ENCODE results near the gene PAK4.

The PAK4 gene

DNA sequence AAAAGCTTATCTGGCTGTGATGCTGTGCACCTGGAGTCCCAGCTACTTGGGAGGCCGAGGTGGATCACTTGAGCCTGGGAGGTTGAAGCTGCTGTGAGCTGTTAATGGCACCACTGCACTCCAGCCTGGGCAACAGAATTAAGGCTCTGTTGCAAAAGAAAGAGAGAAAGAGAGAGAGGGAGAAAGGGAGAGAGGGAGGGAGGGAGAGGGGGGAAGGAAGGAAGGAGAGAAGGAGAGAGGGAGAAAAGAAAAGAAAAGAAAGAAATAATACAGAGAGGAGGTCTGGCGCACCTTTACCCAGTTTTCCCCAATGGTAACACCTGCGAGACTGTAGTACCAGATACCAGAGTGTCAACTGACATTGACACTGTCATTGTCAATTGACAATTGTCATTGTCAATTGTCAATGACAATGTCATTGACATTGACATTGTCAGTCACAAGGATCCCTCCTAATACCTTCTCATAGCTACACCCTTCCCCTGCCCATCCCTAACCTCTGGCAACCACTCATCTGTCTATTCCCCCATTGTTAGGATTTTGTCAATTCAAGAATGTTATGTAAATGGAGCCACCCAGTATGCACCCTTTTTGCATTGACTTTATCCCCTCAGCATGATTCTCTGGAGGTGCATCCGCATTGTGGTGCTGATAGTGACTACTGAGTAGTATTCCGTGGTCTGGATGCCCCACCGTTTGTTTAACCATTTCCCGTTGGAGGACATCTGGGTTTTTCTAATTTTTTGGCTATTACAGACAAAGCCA is 21.3 kb downstream of the PAK4 start:
- DNase-seq (ENCODE audit: low read depth in 2 of 2), result no peak

DNA sequence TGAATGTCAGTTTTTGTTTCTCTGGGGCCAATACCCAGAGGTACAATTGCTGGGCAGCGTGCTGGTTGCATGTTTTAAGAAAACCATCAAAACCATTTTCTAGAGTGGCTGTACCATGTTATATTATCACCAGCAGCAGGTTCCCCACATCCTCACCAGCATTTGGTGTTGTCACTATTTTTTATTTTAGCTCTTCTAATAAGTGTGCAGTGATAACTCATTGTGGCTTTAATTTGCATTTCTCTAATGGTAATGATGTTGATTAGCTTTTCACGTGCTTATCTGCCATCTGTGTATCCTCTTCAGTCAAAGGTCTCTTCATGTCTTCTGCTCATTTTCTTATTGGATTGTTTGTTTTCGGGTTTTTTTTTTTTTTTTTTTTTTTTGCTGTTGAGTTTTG is 21.9 kb downstream of the PAK4 start:
- no peak for DNase-seq (ENCODE audit: low read depth in 2 of 2)

DNA sequence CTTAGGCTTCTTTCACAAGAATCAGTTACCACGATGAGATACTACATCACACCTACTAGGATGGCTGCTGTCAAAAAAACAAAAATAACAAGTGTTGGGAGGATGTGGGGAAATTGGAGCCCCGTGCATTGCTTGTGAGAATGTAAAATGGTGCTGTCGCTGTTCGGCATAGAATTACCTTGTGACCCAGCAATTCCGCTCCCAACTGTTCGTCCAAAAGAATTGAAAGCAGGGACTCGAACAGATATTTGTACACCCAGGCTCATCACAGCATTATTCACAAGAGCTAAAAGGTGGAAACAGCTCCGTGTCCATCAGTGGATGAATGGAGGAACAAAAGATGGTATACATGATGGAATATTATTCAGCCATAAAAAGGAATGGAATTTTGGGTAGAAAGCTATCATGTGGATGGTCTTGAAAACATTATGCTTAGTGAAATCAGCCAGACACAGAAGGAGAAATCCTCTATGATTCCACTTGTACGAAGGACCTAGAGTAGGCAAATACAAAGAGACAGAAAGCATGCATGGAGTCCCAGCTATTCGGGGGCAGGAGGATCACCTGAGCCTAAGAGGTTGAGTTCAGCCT is 23.4 kb downstream of the PAK4 start:
- DNase-seq (ENCODE audit: low read depth in 2 of 2), result no peak

DNA sequence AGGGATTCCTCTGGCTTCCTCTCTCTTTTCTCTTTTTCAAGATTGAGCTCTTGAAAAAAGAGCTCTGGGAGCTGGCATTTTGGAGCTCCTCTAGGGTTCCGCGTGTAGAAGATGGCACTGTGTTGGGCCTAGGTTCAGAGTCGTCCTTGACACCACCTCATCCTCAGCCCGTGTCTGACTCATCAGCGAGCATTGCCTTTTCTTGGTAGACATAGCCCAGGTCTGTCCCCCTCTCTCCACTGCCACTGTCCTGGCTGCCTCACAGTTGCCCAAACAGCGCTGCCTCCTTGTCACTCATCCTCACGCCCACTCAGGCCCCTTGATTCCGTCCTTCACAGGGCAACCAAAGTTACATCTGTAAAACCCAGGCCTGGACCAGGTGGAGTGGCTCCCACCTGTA is 24.6 kb downstream of the PAK4 start:
- DNase-seq (ENCODE audit: low read depth in 2 of 2), result no peak

DNA sequence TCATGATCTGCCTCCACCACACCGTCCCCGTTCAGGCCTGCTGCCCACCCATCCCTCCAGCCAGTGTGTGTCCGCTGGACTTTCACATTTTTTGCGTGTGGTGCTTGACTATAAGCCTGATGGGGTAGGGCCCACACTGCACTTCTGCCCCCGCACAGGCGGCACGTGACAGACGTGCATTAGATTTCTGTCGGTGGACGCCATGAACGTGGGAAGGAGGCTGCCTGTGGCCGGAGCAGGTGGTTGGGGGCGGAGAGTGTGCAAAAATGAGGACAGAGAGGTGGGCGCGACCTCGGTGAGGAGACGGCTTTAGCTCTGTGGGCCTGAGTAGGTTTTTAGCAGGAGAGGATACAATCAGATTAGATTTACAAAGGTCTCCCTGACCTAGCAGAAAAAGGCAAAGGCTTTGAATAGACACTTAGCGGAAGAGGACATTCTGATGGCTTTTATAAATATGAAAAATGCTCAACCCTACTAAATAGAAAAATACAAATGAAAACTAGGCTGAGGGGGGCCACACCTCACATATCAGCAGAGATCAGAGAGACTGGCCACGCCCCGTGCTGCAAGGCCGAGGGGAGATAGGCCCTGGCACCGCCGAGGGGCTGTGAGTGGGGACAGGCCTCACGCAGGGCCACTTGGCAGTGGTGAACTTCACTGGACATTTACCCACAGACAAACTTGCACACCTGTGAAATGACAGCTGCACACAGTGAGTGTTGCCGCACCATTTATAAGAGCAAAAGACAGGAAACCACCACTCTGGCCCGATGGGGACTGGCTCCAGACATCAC is 25.4 kb downstream of the PAK4 start:
- no peak for DNase-seq (ENCODE audit: low read depth in 2 of 2)

DNA sequence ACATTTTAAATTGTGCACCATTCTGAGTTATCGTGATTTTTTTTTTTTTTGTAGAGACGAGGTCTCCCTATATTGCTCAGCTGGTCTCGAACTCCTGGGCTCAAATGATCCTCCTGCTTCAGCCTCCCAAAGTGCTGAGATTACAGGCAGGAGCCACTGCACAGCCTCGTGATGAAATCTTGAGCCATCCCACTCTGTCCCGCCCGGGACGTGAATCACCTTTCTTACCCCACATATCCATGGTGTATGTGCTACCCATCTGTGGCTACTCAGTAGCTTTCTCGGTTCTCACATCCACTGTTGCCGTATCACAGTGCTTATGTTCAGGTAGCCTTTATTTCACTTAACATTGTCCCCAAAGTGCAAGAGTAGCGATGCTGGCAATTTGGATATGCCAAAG is 26.5 kb downstream of the PAK4 start:
- no peak for DNase-seq (ENCODE audit: low read depth in 2 of 2)

DNA sequence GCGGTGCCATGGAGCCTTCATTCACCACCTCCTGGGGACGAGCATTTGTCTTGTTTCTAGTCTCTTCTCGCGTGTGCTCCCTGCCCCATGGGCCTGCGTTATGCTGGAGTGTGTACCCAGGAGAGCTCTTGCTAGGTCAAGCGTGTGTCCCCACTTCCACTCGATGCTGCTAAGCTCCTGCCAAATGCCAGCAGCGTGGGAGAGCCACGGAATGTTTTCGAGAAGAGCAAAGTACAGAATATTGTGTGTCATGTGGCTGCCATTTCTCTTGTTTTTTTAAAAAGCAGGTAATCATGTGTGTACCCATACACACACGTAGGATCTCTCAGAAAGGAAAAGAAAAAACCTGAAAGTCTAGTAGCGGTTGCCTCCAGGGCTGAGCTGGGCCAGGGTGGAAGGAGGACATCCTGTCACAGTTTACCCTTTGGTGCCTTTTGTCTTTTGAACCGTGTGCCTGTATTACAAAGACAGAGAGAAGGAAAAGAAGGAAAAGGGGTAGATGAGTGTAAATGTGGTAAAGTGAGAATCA is 28.6 kb downstream of the PAK4 start:
- DNase-seq (ENCODE audit: low read depth in 2 of 2), result no peak

DNA sequence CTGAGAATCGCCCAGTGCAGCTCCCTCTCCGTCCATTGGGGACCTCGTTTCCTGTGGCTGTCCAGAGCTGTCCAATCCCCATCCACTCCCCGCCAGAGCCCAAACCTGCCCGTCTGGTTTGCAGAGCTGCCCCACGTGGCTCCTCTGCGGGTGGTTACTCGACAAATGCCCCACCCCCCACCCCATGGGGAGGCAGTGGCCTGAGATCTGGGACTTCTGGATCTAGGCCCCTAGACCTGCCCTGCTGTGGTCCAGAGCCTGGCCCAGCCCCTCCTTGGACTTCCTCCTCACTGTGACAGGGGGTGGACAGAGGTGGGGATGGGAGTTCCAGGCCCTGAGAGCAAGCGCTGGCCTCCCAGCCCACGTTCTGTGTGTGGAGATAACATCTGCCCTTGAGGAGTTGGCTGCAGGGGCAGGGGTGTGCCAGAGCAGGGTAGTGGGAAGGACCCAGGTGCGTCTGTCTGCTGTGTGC is 29.1 kb downstream of the PAK4 start:
- no peak for DNase-seq (ENCODE audit: low read depth in 2 of 2)

DNA sequence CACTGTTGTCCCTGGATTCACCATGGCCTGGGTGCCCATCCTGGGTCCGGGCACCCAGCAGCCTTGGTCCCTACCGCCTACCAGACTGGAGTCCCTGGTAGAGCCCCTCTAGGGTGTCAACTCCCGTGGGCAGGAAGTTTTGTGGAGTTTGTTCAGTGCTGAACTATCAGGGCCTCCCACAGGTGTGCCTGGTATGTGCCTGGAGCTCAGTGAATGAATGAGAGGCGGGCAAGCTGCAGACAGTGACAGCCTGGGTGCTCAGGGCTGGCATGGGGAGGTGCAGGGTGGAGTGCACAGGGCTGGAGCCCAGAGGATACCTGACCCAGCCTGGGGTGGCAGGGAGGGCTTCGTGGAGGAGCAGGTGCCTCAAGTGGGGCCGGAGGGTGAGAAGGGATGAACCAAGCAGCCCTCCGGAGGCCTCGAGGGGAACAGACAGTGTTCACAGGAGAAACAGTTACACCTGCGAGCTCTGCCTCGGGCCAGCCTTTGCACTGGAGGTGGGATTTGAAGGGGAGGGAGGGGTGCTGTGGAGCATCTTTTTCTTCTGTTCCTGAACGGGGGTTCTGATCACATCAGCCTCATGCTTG is 29.6 kb downstream of the PAK4 start:
- DNase-seq (ENCODE audit: low read depth in 2 of 2), result no peak

DNA sequence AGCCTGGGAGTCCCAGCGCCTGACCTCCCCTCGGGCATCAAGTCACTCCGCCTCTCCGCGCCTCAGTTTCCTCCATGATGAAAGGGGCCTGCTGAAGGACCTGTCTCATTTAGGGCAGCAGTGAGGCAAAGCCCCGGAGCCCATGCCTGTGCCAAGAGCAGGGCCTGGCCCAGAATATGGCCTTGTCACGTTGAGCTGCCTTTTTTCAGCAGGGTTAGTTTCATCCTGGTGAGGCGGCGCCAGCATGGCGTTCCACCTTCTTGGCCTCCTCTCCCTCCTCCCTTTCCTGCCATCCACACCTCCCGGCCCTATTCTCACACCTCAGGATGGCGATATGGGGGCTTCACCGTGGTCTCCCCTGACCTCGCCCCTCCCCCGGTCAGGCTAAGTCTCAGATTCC is 30.2 kb downstream of the PAK4 start:
- no peak for DNase-seq (ENCODE audit: low read depth in 2 of 2)

DNA sequence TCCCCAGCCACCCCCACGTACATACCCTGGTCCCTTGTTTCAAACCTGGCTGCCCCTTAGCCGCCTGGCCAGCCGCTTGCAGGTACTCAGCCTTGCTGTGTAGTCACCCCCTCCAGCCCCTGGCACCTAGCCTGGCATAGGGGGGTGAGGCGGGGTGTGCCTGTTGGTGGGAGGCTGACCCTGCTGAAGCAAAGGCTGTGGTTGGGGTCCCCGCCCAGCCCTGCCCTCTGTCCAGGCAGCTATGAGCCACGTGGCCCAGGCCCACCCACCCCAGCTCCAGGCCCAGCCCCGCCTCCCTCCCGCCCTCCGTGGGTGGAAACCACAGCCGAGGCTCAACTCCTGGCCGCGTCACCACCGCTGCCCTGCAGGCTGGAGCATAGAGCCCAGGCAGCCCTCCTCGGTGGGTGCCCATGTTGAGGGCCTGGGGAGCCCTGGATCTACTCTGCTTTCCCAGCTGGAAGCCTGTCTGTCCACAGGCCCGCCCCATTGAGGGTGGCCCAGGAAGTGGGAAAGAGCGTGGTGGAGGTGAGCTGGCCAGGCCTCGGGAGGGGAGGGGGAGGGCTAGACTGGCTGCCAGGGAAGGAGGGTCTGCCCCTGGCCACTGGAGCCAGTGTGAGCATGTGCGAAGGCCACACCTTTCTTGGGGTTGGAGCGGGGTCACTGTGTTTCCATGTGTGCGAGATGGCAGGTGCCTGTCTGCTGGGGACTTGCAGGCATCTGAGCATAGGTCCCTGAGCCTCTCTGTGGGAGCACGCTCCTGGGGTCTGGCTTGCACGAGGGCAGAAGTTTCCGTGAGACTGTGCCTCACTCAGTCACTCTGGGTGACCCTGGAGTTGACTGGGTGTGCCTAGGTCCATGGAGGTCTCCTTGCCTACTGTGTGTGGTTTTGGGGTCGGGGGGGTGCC is 31.0 kb downstream of the PAK4 start:
- no peak for DNase-seq (ENCODE audit: low read depth in 2 of 2)

DNA sequence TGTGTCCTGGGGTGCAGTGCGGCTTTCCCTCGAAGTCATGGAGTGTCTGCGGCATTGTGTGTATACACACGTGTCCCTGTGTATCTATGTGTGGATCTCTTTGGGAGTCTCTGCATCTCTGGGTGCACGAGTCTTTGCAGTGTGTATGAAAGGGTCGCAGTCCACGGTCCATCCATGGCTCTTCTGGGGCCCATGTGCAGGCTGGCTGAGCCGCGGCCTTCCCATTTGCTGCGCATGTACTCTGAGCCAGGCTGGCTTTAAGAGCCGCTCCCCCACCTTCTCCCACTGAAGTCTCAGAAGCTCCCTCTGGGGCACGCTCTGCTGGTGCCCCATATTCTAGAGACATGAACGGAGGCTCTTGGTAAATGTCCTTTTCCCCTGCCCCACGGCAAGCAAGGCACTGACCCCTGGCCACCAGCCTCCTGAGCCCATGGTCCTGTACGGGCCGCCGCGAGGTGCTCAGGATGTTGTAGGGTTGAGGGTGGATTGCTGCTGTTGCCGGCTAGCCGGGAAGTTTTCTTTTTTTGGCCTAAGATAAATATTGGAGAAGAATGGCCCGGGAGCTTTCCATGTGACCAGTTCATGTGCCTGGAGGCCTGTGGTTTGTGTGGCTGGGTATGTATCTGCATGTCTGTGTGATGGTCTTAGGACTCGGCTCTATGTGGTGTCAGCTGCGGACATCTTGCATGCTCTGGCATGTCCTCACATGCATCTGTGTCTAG is 31.9 kb downstream of the PAK4 start:
- DNase-seq (ENCODE audit: low read depth in 2 of 2), result no peak

DNA sequence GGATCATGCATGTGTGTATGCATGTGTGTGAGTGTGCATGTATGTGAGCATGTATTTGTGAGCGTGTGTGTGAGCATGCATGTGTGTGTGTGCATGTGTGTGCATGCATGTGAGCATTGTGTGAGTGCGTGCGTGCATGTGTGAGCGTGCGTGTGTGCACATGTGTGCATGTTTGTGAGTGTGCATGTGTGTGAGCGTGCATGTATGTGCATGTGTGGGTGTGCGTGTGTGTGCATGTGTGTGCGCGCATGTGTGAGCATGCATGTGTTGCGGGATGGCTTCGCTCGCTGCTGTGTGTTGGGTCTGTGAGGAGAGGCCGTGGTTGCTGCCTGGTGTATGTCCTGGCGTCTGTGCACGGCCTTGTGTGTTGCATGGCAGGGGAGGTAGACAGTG is 32.4 kb downstream of the PAK4 start:
- DNase-seq (ENCODE audit: low read depth in 2 of 2), result no peak

DNA sequence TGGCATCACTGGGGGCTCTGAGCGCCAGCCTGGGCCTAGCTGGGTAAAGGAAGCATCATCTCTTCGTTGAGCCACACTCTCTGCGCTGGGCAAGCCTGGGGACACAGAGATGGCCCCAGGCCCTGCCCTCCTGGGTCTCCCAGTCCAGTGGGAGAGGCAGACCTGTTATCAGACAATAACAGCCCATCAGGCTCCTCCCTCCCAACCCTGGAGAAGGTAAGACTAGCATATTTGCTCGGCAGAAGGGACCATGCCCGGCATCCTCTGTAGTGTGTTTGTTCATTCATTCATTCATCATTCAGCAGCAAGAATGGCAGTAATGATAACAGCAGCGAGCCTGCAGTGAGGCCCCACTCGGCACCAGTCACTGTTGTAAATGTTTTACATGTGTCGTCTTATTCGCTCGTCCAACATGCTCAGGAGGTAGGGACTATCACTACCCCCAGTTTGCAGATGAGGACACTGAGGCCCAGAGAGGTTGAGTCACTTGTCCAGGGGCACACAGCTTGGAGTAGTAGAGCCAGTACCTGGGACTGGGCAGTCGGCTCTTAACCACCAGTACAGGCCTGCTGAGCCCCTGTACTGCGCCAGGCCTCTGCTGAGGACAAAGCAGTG is 33.2 kb downstream of the PAK4 start:
- no peak for DNase-seq (ENCODE audit: low read depth in 2 of 2)

DNA sequence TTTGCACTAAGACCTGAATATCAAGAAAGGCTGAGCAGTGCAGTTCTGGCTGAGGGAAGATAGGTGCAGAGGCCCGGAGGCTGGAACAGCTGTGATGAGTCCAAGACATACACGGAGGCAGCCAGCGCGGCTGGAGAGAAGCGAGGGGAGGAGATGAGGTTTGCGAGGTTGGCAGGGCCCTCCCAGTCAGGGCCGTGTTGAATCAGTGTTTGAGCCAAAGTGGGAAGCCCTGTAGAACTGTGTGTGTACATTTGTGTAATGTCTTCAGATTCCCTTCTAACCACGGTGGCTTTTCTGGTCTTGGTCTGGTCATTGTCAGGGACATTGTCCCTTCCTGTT is 34.9 kb downstream of the PAK4 start:
- DNase-seq (ENCODE audit: low read depth in 2 of 2), result no peak

DNA sequence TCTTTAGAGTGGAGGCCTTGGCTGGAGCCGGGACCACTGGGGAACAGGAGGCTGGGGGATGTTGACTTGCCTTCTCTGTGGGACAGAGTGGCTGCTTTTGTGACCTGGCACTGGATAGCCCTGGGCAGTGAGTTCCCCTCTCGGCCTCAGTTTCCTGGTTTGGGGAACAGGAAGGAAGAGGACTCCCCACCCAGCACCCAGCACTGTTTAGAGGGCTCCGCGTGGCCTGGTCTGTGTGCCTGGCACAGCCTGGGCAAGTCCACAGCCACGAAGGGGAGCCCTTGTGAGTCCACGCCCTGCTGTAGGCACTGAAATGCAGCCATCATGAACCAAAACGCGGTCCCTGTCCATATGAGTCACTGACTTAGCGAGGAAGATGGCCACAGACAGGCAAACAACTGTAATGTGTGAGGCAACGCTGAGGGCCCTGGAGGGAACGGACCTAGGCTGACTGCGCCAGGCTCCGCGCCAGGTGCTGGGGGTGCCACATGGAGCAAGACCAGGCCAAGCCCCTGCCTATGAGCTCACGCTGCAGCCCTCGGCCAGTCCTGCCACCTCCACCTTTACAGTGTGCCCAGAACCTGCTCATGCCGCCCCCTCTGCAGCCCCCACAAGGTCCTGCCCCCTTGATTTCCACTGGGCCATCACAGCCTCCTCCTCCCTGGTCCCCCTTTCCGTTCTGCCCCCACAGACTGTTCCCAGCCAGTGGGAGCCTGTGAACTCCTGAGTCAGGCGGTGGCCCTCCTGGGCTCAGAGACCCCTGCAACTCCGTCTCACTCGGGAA is 35.5 kb downstream of the PAK4 start:
- DNase-seq (ENCODE audit: low read depth in 2 of 2), result no peak

DNA sequence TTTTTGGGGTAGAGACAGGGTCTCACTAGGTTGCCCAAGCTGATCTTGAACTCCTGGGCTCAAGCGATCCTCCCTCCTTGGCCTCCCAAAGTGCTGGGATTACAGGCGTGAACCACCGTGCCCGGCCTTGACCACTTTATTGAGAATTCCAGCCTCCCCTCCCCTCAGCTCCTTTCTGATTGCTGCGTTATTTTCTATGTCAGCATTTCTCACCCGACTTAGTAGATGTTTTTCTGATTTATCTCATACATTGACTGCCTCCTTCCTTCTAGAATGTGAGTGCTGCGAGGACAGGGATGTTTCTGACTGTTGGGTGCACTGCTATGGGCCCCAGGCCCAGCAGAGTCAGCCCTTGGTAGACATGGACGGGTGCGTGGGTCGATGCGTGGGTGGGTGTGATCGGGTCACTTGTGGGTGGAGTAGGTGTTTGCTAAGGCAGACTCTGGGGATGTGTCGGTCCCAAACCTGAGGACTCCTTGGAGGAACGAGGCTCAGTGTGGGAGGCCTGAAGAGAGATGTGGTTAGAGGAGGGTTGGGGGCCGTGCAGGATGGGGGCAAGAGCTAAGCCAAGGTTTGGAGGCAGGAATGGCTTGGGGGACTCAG is 37.0 kb downstream of the PAK4 start:
- no peak for DNase-seq (ENCODE audit: low read depth in 2 of 2)

DNA sequence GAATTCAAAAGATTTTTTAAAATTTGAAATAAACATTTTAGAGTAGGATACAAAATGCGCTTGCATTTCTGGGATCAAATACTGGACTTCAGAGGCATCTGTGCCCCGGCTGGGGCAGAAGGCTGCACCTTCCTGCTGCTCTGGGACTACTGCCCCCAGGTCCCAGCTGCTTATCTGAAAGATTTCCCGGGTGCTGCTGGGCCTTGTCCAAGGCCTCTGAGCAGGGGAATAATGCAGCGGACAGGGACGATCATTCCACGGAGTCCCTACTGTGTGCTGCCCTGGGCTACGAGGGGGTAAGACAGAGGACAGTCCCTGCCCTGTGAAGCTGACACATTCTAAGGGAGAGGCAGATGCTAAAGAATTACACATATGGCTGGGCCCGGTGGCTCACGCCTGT is 38.0 kb downstream of the PAK4 start:
- no peak for DNase-seq (ENCODE audit: low read depth in 2 of 2)

DNA sequence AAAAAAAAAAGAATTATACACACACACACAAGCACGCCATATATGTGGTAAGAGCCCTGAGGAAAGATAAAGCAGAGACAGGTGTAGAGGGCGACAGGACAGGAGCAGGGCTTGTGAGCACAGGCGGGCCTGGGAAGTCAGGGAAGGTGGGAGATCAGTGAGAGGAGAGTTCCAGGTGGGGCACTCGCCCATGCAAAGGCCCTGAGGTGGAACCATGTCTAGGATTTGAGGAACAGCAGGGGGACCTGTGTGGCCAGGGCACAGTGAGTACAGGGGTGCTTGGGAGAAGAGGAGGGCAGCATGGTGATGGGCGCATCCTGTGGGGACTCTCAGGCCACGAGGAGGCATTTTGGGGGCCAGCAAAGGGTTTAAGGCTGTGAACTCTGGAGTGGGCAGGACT is 38.7 kb downstream of the PAK4 start:
- no peak for DNase-seq (ENCODE audit: low read depth in 2 of 2)

Data from stimulated activated CD4-positive, alpha-beta T cell treated with anti-CD3 and anti-CD28 coated beads, Interleukin-12 subunit alpha, Interleukin-12 subunit beta, amount 100 ng/mL, for 24 hours (primary cell).